OCI-LY7 (cell line): Measurements from ENCODE around the gene NTMT2.

Experiments used
- EZH2phosphoT487 ChIP-seq: fragments of 200-600 bp; sonication (generic); IDR thresholded peaks from 2 replicates; pipeline ENCODE4 v1.6.1; 2018; ENCODE audit warnings: low read depth, borderline replicate concordance, mild to moderate bottlenecking, mixed run types, antibody characterized with exemption, low read length, moderate library complexity, mixed read lengths
- TF ChIP-seq, protein P1 (sequence below): fragments of 200-600 bp; sonication (generic); conservative IDR thresholded peaks from 2 replicates; pipeline ENCODE4 v1.5.1; 2014; ENCODE audit warnings: mild to moderate bottlenecking, antibody characterized with exemption, low read length, moderate library complexity, mixed read lengths

- TF ChIP-seq, protein P1, sequence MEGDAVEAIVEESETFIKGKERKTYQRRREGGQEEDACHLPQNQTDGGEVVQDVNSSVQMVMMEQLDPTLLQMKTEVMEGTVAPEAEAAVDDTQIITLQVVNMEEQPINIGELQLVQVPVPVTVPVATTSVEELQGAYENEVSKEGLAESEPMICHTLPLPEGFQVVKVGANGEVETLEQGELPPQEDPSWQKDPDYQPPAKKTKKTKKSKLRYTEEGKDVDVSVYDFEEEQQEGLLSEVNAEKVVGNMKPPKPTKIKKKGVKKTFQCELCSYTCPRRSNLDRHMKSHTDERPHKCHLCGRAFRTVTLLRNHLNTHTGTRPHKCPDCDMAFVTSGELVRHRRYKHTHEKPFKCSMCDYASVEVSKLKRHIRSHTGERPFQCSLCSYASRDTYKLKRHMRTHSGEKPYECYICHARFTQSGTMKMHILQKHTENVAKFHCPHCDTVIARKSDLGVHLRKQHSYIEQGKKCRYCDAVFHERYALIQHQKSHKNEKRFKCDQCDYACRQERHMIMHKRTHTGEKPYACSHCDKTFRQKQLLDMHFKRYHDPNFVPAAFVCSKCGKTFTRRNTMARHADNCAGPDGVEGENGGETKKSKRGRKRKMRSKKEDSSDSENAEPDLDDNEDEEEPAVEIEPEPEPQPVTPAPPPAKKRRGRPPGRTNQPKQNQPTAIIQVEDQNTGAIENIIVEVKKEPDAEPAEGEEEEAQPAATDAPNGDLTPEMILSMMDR, result no peak
- no peak for TF ChIP-seq EZH2phosphoT487
Measured at GRCh38 chr1:170134521-170134920, 11.2 kb upstream of the NTMT2 start.
